RPMI8226 (cell line): ENCODE results near the gene HEXB.
A peak's percentile ranks its signal among the peaks of the same experiment; 100 is the strongest.
"Not testable (repeated sequence)": the region's sequence is repeated elsewhere in the genome, so short reads cannot be mapped to it uniquely, and the experiment has no call there.

Experiments
- DNase-seq: peaks from one replicate; pipeline ENCODE4 v3.0.0-alpha.2; 2015

Gene HEXB

GRCh38 chr5:74660140-74660539 lies 24.9 kb upstream of the HEXB start:
- DNase-seq: no peak

GRCh38 chr5:74660873-74661272 lies 24.2 kb upstream of the HEXB start:
- no peak for DNase-seq

GRCh38 chr5:74664551-74664950 lies 20.5 kb upstream of the HEXB start:
- no peak for DNase-seq

- DNase-seq: no peak
Measured at GRCh38 chr5:74665273-74665672, 19.8 kb upstream of the HEXB start.

- DNase-seq: no peak
Measured at GRCh38 chr5:74665816-74666215, 19.2 kb upstream of the HEXB start.

- no peak for DNase-seq
Measured at GRCh38 chr5:74667396-74667795, 17.6 kb upstream of the HEXB start.

GRCh38 chr5:74669821-74670220 lies 15.2 kb upstream of the HEXB start:
- no peak for DNase-seq

GRCh38 chr5:74670396-74671038 lies 14.5 kb upstream of the HEXB start:
- no peak for DNase-seq

- DNase-seq: no peak
Measured at GRCh38 chr5:74672215-74672877, 12.7 kb upstream of the HEXB start.

GRCh38 chr5:74673011-74673790 lies 11.8 kb upstream of the HEXB start:
- peak; percentile 51 for DNase-seq

GRCh38 chr5:74676466-74676865 lies 8.6 kb upstream of the HEXB start:
- not testable (repeated sequence) for DNase-seq

- DNase-seq: not testable (repeated sequence)
Measured at GRCh38 chr5:74678123-74678522, 6.9 kb upstream of the HEXB start.

- DNase-seq: not testable (repeated sequence)
Measured at GRCh38 chr5:74679300-74679699, 5.7 kb upstream of the HEXB start.

- no peak for DNase-seq
Measured at GRCh38 chr5:74679966-74680365, 5.1 kb upstream of the HEXB start.

GRCh38 chr5:74685979-74686631 lies 1.1 kb downstream of the HEXB start:
- peak; percentile 30 for DNase-seq

GRCh38 chr5:74686962-74687751 lies 2.1 kb downstream of the HEXB start:
- no peak for DNase-seq

GRCh38 chr5:74693191-74693590 lies 8.2 kb downstream of the HEXB start:
- DNase-seq: no peak

- no peak for DNase-seq
Measured at GRCh38 chr5:74717596-74717995, 32.6 kb downstream of the HEXB start.

- DNase-seq: no peak
Measured at GRCh38 chr5:74722271-74722670, 37.2 kb downstream of the HEXB start.

- DNase-seq: no peak
Measured at GRCh38 chr5:74725331-74725730, 40.3 kb downstream of the HEXB start.

- DNase-seq: no peak
Measured at GRCh38 chr5:74736759-74737158, 51.7 kb downstream of the HEXB start.

- DNase-seq: no peak
Measured at GRCh38 chr5:74738406-74738805, 53.4 kb downstream of the HEXB start.

GRCh38 chr5:74748742-74749141 lies 63.7 kb downstream of the HEXB start:
- DNase-seq: not testable (repeated sequence)
